Measurements from ENCODE around the gene NKX1-2.

The NKX1-2 gene

GRCh38 chr10:124415210-124415609, 34.6 kb downstream of the NKX1-2 start:
- no peak for DNase-seq (ENCODE audit: low spot score)

- DNase-seq (ENCODE audit: low spot score), result no peak
These were observed 35.8 kb downstream of the NKX1-2 start for GRCh38 chr10:124414076-124414475.

GRCh38 chr10:124409696-124410095, 40.1 kb downstream of the NKX1-2 start:
- DNase-seq (ENCODE audit: low spot score), result no peak

- DNase-seq (ENCODE audit: low spot score), result no peak
These were observed 41.5 kb downstream of the NKX1-2 start for GRCh38 chr10:124408357-124408756.

- no peak for DNase-seq (ENCODE audit: low spot score)
These were observed 42.4 kb downstream of the NKX1-2 start for GRCh38 chr10:124407456-124407855.

- no peak for DNase-seq (ENCODE audit: low spot score)
These were observed 46.3 kb downstream of the NKX1-2 start for GRCh38 chr10:124403548-124403947.

- DNase-seq (ENCODE audit: low spot score), result no peak
These were observed 47.6 kb downstream of the NKX1-2 start for GRCh38 chr10:124402273-124402672.

- DNase-seq (ENCODE audit: low spot score), result no peak
These were observed 48.2 kb downstream of the NKX1-2 start for GRCh38 chr10:124401633-124402032.

All from HuH-7.5 (cell line).